CD4-positive, alpha-beta T cell treated with Interleukin-1 beta for 1 hour (primary cell): ENCODE data around the gene AHCYL1.

Experiments used
- DNase-seq, 2 donors: peaks; one replicate each; pipeline ENCODE4 v3.0.0-alpha.2; 2020 to 2022

The AHCYL1 gene

GRCh38 chr1:110065841-110066240 lies 81.3 kb downstream of the AHCYL1 start:
- DNase-seq: no peak

DNA sequence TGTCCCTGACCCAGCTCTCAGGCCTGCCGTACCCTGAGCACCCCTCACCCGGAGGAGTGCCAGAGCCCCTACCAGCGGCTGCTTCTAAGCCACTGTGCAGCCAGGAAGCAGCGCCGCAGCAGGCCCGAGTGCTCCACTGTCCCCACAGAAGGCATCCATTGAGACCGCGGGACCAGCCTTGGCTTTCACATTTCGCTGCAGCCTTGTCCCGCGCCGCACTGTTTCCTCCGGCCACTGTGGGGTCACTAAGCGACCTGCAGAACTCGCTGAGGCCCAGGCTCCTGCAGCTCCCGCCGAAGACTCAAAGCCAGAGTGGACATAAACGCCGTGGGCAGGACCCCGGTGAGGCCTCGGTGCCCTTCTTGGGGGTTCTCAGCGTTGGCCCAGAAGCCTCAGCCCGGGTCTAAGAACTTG lies 82.9 kb downstream of the AHCYL1 start:
- DNase-seq: no peak

DNA sequence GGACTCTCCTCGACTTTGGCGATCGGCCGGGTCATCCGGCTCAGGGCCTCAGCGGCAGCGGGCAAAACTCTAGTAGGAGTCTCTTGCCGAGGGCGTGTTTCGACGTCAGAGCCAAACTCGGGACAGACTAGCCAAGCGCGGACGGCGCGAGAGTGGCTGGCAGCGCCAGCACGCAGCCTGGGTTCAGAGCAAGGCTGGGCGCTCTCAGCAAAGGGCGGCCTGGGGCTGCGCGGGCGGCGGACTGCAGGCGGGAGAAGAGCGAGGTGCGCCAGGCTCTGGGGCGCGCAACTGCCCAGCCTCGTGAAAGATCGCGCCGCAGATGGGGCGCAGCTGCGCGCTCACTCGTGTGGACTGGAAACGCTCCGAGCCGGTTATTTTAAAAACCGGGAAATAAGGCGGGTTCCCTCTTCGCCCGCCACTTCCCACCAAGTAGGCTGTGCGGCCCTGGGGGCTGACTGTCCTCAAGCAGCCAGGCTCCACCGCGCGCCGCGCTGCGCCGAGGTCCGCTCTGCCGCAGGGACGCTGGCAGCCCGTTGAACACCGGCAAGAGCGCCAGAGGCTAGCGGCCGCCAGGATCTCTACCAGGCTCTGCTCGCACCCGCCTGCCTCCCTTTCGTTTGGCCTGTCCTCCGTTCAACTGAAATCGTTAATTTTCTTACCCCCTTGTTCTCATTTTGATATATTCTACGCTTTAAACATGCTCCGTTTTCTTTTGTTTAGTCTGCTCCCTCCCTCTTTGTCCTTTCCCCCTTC lies 83.5 kb downstream of the AHCYL1 start:
- no peak for DNase-seq

GRCh38 chr1:110068646-110069403 lies 84.3 kb downstream of the AHCYL1 start:
- DNase-seq: peak in 1 of 2 donors; percentile 23

DNA sequence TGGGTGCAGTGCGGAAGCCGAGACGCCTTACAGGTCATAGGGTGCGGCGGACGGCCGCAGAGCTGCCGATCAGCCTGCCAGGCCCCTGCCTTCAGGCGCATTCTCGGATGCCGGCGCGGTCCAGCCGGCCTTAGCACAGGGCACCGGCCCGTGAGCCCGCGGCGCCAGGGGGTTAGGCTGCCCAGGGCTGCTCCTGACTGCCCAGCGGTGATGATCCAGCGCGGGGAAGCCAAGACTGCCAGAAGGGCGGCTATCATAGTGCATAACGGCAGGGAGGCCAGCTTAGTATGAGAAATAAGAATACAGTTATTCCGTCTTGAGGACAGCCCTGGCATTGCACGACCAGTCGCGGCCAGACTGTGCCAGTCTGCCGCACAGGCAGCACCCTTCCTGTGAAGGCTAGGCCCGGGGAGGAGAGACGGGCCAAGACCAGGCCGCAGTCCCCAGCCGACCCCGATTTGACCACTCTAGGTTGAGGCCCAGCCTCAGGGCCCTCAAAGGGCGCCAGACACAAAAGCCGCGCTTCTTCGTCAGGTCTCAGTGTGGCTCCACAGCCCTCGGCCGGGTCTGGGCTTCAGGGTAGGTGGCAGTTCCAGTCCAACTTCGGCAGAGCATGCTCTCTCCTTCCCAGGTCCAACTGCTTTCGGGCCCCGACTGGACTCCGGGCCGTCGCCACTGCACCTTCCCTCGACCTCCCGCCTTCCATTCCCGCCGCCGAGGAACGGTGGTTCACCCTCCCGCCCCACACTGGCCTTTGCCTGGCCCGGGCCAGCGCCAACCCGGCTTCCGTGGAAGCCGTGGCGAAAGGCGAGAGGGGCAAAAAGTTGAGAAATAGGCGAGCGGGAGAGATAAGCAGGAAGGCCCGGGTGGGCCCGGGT lies 85.1 kb downstream of the AHCYL1 start:
- DNase-seq: no peak

DNA sequence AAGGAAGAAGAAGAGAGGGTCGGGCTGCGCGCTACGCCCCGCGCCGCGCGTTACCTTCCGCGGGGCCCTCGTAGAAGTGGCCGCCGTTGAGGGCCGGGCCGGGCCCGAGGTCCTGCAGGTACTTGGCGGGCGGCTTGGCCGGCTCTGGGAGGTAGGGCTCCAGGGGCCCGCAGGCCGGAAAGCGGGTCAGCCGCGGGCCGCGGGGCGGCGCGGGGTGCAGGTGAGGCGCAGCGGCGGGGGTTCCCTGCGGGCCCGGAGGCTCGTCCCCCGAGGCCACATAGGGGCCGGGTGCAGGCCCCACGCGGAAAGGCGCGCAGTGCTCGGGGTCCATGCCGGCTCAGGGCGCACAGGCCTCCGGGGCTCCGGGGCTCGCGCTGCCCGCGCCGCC lies 85.7 kb downstream of the AHCYL1 start:
- DNase-seq: no peak

DNA sequence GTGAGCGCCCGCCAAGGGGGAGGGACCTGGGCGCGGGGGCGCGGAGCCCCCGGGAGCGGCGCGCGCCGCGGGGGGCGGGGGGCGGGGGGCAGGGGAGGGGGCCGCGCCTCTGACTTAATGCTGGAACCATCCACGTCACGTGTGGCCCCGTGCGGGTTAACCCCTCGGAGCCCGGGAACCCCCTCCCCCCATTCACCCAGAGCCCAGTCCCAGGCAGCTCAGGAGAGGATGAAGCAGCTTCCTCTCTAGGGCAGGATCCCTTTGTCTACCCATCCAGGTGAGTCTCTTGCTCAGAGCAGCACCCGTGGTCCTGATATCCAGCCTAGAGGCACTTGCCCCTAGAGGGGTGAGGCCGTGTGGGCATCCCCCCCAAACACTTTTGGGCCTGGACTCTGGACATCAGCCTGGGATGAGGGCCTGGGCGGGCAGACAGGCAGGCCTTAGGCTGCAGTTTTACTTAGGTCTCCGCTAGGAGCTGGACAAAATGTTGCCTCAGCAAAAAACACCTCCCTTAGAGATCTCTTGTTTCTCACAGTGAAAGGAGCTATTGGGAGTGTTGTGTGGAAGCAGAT lies 86.2 kb downstream of the AHCYL1 start, which contains the start of gene ALX3:
TSS of gene ALX3 (minus strand) at position 2 of the 572 bp plus-strand sequence. CDS start 60 bp downstream, outside the sequence.
- no peak for DNase-seq
